GM18867 (cell line): ENCODE measurements around the gene CKB.

Experiments used
- ATAC-seq: cut with Tn5 transposase; IDR thresholded peaks from one replicate; pipeline ENCODE4 v1.9.1; 2021; ENCODE audit warnings: mild to moderate bottlenecking, moderate library complexity; ENCODE audit not compliant: unreplicated experiment

The CKB gene

DNA sequence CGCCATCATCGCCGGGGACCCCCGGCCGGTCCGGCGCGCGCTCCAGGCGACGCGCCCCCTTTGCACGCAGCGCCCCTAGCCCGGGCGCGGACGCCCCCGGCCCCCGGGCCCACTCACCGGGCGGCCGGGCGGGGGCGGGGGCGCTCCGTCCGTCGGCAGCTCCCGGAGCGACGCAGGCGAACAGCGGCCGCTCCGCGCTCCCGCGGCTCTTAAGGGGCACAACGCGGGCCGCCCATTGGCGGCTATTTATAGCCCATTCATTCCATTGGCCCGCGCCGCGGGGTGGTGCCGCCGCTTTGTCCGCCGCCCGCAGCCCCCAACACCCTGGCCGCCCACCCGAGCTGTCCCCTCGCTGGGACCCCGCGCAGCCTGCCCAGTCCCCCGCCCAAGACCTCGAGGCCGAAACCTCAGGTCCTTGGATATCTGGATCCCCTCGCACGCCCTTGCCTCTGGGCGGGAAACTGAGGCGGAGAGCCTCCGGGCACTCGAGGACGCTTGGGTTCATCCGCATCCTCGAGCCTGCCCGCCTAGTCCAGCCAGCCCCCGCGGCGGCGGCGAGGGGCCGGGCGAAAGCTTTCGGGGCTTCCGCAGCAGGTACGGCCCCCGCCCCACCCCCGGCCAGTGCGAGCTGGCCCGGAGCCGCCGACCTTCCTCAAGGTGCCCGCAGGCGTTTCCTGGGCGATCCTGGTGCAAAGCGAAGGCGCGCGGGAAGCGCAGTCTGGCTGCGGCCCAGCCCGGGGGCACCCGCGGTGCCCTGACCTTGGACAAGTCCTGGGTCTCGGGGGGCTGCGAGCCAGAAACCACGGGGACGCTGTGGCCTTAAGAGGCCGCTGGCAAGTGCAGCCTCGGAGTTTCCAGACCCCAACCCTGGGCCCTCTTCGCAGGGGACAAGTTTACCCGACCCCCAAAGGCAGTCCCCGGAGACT lies at the start of gene CKB:
TSS of gene CKB (minus strand) at position 182 of the 926 bp plus-strand sequence. CDS start 337 bp downstream, outside the sequence.
- no peak for ATAC-seq

DNA sequence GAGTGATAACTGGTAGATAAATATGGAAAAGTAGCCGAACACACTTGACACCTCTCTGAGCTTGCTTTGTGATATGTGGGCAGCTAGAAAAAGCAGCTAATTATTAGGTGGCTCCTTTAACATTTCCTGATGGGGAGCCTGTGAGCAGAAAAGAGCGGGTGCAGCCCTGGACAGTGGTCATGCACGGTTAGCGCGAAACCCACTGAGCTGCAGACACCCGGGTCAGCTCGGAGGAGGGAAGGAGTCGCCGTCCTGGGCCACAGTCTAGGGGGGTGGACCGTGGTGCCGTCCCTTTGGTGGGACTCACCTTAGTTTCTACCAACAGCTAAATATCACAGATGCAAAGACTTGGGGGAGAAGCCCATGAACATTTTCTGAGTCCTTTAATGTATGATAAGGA lies 46.8 kb upstream of the CKB start:
- no peak for ATAC-seq

DNA sequence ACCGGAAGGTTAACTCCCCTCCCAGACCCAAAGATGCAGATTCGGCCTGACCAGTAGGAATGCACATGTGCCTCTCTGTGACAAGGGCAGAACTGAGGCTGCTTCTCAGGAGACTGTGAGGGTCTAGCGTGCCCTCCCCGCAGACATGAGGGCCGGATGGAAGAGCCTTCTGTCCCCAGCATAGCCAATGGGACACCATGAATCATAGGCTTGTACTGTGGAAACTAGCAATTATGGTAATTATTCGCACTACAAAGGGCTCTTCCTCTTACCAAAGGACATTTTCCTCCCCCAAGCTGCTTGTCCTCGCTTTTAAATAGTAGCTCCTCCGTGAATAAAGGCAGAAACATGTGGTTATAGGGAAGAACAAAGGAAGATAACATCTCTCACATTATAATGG lies 46.3 kb upstream of the CKB start:
- ATAC-seq = no peak

- no peak for ATAC-seq
These were observed 41.3 kb upstream of the CKB start for GRCh38 chr14:103563844-103564505.

GRCh38 chr14:103563226-103563620 lies 40.6 kb upstream of the CKB start:
- ATAC-seq = no peak

DNA sequence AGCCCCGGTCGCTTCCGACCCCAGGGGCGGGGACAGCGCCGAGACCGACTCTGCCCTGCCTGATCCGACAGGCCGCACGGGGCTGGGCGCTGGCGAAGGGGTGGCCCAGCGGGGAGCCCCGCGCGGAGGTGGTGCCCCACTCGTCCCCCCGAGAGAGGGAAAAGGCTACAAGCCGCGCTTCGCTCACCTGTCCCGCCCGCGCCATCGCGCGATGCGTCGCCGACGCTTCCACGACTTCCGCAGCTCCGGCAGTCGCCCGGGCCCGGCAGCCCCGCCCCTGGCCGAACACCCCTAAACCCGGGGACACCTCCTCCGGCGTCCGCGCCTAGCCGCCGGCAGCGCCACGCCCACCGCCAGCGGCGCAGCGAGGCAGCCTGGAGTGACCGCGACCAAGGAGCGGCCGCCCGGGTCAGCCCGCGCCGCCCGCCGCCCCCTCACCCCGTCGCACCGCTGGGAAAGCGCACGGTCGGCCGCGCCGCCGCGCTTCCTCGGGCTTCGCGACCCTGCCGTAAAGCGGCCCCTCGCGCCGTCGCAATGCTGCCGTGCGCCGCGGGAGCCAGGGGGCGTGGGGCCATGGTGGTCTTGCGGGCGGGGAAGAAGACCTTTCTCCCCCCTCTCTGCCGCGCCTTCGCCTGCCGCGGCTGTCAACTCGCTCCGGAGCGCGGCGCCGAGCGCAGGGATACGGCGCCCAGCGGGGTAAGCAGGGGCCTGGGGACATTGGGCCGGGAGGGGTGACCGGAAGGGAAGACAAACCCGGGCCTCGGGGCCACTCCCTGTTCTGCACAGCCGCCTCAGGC lies 40.0 kb upstream of the CKB start, which contains the start of the genes BAG5 and COA8:
TSS of gene BAG5 (minus strand) at position 229 of the 797 bp plus-strand sequence. CDS start 1,493 bp downstream, outside the sequence.
TSS of gene COA8 (plus strand) at position 532 of the 797 bp plus-strand sequence. CDS start at position 574, 42 bp downstream.
- peak; percentile 69 for ATAC-seq

DNA sequence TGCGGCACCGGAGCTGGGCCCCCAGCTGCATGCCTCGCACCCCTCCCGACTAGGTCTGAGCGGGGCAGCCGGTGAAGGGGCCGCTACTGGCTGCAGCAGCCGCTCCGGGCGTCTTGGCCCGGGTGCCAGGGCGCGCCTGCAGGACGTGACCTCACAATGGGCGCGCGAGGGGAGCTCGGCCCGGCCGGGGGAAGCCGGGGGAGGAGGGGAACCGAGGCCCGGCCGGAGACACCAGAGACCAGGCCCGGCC lies 39.5 kb upstream of the CKB start:
- no peak for ATAC-seq

GRCh38 chr14:103561381-103562178 lies 39.0 kb upstream of the CKB start:
- ATAC-seq = peak; percentile 18

- ATAC-seq = no peak
These were observed 38.1 kb upstream of the CKB start for GRCh38 chr14:103560691-103561090.

DNA sequence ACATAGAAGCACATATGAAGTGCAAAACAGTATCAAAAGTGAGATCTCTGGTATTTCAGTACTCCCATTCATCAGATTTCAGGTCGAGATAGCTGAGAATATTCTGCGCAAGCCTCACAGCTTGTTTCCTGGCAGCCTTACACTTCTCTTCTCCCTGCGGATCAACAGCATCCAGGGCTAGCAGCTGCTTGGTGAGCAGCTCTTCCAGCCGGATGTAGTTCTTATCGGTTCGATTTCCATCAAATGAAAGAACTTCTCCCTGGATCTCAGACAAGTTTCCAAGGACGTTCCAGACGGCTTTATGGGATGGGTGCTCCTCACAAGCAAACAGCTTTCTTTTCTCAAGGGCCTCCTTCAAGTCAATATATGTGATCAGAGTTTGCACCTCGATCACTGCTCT lies 37.1 kb upstream of the CKB start:
- no peak for ATAC-seq

DNA sequence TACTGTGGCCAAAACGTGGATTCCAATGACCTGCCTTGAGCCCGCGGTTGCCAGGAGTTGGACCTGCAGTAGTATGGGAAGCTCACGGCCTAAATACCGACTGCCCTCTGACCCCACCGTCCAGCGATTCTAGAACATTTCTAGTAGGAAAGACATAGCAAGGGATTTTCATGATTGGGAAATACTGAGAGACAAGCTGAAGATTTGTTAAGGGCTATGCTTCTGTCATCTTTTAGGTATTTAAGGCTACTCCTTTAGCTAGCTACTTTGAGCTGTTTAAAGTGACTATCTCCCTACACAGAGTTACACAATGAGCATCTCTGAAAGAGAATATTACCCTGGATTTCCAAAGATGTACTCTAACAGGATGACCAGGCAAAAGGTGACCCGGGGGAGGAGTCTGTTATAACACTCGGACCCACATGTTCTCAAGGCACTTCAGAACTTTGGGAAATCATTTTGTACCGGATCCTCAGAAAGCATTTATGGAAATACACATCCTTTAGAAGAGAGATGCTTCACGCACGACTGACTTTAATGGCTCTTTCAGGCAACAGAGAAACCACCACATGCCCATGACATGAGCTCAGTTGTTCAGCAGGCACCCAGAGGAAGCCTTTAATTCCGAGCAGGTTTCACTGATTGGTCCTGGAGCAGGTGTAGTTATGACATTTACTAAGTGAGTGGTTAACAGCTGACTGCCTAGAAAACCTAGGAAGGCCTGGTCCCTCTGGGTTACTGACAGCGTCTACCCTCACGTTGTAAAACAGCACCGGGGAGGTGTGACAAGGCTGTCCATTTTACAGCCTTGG lies 35.6 kb upstream of the CKB start:
- no peak for ATAC-seq

GRCh38 chr14:103556946-103557758 lies 34.5 kb upstream of the CKB start:
- no peak for ATAC-seq

GRCh38 chr14:103555559-103556337 lies 33.1 kb upstream of the CKB start:
- no peak for ATAC-seq

- ATAC-seq = no peak
These were observed 30.2 kb upstream of the CKB start for GRCh38 chr14:103552846-103553210.

DNA sequence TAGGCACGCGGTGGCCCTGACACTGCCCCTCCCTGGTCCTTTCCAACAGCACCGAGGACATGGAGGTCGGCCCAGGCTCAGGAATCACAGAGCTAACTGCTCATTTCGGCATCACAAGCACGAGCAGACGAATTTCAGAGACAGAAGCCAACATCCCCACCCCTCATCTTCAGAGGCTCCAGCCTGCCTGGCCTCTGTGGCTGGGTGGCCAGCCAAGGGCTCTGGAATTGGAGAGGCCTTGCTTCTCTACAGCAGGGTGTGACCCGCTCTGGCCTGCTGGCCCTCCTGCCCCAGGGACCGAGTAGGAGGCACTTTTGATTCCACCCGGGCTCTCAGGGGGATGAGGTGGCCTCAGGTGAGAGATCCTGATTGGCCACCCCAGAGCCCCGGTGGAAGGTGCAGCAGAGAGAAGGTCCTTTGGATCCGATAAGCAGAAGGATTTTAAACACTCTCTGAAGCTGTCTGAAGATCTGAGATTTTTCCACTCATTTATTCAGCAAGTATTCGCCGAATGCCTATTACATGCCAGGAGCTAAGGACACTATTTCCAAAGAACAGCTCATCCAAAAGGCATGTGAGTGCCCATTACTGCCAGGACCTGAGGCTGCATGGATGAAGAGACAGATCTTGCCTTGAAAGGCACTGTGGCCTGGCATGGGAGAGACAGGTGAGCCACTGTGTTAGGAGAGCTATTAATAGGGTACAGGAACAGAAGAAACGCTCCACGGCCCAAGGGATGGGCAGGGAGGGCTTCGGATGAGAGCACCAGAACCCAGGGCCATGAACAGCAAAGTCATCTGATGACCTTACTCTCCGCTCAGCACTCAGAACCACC lies 29.6 kb upstream of the CKB start:
- no peak for ATAC-seq

- ATAC-seq = no peak
These were observed 28.7 kb upstream of the CKB start for GRCh38 chr14:103551338-103551762.
